Endothelial cell of umbilical vein (primary cell): ENCODE results near the gene GRID2.

Experiments used
- EZH2 ChIP-seq: IDR thresholded peaks from 2 replicates; pipeline ENCODE4 v1.6.1; 2012; ENCODE audit warnings: borderline replicate concordance, low read depth, mild to moderate bottlenecking, moderate library complexity, low read length, inconsistent platforms; ENCODE audit not compliant: severe bottlenecking
- MAX ChIP-seq: IDR thresholded peaks from 2 replicates; pipeline ENCODE4 v1.6.1; 2011; ENCODE audit not compliant: insufficient read depth, insufficient read length
- MYC ChIP-seq: IDR thresholded peaks from one replicate; pipeline ENCODE4 v1.6.1; 2011; ENCODE audit warnings: mild to moderate bottlenecking, low read depth, low read length
- POLR2A ChIP-seq: IDR thresholded peaks from 2 replicates; pipeline ENCODE4 v1.6.1; 2012; ENCODE audit warnings: low read depth, mild to moderate bottlenecking, control low read depth, low read length
- POLR2AphosphoS5 ChIP-seq: IDR thresholded peaks from 2 replicates; pipeline ENCODE4 v1.6.1; 2012; ENCODE audit warnings: low read depth, mild to moderate bottlenecking, control low read depth, low read length, moderate library complexity; ENCODE audit not compliant: insufficient read depth
- TF ChIP-seq, protein P1 (sequence below), 2 donors: IDR thresholded peaks; 1 replicate in 1 of 2; 2 replicates in 1 of 2; pipeline ENCODE4 v1.5.1; 2011; ENCODE audit warnings: low read length in 2 of 2, mild to moderate bottlenecking in 2 of 2, moderate library complexity in 2 of 2, control low read depth in 1 of 2, inconsistent platforms in 1 of 2, low read depth in 1 of 2; ENCODE audit not compliant: insufficient read depth in 1 of 2; ENCODE audit errors: extremely low read depth in 1 of 2

DNA sequence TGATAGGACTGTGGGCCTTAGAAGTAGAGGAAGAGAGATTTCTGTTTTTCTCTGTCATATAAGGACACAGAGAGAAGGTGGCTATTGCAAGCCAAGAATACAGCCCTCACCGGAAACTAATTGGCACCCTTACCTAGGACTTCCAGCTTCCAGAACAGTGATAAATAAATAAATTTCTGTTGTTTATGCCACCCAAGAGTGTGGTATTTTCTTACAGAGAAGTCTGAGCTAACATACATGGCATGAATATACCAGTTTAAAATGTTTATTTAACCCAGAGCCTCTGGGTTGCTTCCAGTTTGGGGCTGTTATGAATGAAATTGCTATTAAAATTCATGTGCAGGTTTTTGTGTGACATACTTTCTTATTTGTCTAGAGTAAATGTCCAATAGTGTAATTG is 870.8 kb downstream of the GRID2 start:
- TF ChIP-seq POLR2AphosphoS5 = no peak
- TF ChIP-seq, protein P1, sequence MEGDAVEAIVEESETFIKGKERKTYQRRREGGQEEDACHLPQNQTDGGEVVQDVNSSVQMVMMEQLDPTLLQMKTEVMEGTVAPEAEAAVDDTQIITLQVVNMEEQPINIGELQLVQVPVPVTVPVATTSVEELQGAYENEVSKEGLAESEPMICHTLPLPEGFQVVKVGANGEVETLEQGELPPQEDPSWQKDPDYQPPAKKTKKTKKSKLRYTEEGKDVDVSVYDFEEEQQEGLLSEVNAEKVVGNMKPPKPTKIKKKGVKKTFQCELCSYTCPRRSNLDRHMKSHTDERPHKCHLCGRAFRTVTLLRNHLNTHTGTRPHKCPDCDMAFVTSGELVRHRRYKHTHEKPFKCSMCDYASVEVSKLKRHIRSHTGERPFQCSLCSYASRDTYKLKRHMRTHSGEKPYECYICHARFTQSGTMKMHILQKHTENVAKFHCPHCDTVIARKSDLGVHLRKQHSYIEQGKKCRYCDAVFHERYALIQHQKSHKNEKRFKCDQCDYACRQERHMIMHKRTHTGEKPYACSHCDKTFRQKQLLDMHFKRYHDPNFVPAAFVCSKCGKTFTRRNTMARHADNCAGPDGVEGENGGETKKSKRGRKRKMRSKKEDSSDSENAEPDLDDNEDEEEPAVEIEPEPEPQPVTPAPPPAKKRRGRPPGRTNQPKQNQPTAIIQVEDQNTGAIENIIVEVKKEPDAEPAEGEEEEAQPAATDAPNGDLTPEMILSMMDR (IDR thresholded peaks at IDR 0.05; ENCODE audit: extremely low read depth in 1 of 2, insufficient read depth in 1 of 2, low read depth in 1 of 2, low read length in 2 of 2) = no peak
- TF ChIP-seq MYC = no peak
- TF ChIP-seq EZH2 = no peak
- no peak for TF ChIP-seq POLR2A
- TF ChIP-seq MAX = no peak
